Tibial artery (tissue), 4 donors: ENCODE data around the gene DRG2.

Experiments
- DNase-seq, 2 donors: peaks; one replicate each; pipeline ENCODE4 v3.0.0-alpha.2; 2019
- H3K27ac ChIP-seq, 2 donors: fragments of 200-600 bp; sonication (generic) in 1 of 2; 1 replicate in 1 of 2; 2 replicates in 1 of 2; pipeline ENCODE4 v1.5.1; 2018 to 2019; ENCODE audit warnings: mild to moderate bottlenecking in 1 of 2
- H3K27me3 ChIP-seq, 2 donors: fragments of 200-600 bp; sonication (generic) in 1 of 2; one replicate each; pipeline versions ENCODE4 v1.5.1 to v1.6.0; 2016 to 2019
- H3K36me3 ChIP-seq, 3 donors: fragments of 200-600 bp; sonication (generic) in 2 of 3; one replicate each; pipeline ENCODE4 v1.5.1; 2016 to 2019; ENCODE audit warnings: mild to moderate bottlenecking in 2 of 3
- H3K4me1 ChIP-seq, 4 donors: fragments of 200-600 bp; sonication (generic) in 2 of 4; 1 replicate in 3 of 4; 2 replicates in 1 of 4; pipeline ENCODE4 v1.5.1; 2016 to 2019
- H3K4me3 ChIP-seq, 2 donors: fragments of 200-600 bp; sonication (generic) in 1 of 2; 1 replicate in 1 of 2; 2 replicates in 1 of 2; pipeline ENCODE4 v1.5.1; 2018 to 2019; ENCODE audit warnings: mild to moderate bottlenecking in 2 of 2
- H3K9me3 ChIP-seq, 3 donors: fragments of 200-600 bp; sonication (generic) in 1 of 3; one replicate each; pipeline ENCODE4 v1.5.1; 2016 to 2019
- intact Hi-C: fragments of 100-400 bp; cut with DNase I; formaldehyde crosslinking; loops from one replicate; pipeline ENCODE4 v1.15.0; 2023; ENCODE audit warnings: low total_unique reads
- TF ChIP-seq, protein P1 (sequence below), 2 experiments: fragments of 200-600 bp in 1 of 2; fragments of 450-650 bp in 1 of 2; IDR thresholded peaks; one replicate each; pipeline ENCODE4 v1.5.1; 2017 to 2019; ENCODE audit warnings: antibody characterized with exemption in 2 of 2, mild to moderate bottlenecking in 1 of 2, moderate library complexity in 1 of 2

Gene DRG2

DNA sequence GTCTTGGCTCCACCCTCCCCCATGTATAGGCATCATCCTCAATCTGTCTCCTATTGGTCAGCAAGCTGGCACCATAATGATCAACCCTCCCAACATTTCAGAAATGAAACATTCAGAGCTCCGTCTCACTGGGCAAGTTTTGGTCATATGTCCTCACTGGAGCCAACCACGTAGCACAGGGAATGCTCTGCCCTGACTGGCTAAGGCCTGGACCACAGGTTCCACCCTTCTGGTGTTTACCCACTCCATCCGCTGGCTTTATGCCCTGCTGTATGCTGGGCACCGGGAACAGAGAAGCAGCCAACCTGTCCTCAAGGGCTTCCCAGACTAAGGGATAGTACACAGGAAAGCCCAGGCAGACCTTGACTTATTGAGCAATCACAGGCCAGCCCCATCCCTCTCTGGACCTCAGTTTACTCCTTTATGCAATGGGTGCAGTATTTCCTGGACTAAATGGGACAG lies 41.3 kb downstream of the DRG2 start:
- DNase-seq = no peak
- no peak overlapping the region for H3K4me3 ChIP-seq
- TF ChIP-seq, protein P1, sequence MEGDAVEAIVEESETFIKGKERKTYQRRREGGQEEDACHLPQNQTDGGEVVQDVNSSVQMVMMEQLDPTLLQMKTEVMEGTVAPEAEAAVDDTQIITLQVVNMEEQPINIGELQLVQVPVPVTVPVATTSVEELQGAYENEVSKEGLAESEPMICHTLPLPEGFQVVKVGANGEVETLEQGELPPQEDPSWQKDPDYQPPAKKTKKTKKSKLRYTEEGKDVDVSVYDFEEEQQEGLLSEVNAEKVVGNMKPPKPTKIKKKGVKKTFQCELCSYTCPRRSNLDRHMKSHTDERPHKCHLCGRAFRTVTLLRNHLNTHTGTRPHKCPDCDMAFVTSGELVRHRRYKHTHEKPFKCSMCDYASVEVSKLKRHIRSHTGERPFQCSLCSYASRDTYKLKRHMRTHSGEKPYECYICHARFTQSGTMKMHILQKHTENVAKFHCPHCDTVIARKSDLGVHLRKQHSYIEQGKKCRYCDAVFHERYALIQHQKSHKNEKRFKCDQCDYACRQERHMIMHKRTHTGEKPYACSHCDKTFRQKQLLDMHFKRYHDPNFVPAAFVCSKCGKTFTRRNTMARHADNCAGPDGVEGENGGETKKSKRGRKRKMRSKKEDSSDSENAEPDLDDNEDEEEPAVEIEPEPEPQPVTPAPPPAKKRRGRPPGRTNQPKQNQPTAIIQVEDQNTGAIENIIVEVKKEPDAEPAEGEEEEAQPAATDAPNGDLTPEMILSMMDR (IDR thresholded peaks at IDR 0.05) = no peak
- no peak overlapping the region for H3K27ac ChIP-seq
- H3K4me1 ChIP-seq = no peaks in the 10 kb centered on the region
- no peaks in the 10 kb centered on the region for H3K9me3 ChIP-seq
- H3K36me3 ChIP-seq = no peaks in the 10 kb centered on the region
- intact Hi-C loops = no loop called here
- peaks cover 0 to 13% of the 10 kb centered on the region in 2 donors for H3K27me3 ChIP-seq

DNA sequence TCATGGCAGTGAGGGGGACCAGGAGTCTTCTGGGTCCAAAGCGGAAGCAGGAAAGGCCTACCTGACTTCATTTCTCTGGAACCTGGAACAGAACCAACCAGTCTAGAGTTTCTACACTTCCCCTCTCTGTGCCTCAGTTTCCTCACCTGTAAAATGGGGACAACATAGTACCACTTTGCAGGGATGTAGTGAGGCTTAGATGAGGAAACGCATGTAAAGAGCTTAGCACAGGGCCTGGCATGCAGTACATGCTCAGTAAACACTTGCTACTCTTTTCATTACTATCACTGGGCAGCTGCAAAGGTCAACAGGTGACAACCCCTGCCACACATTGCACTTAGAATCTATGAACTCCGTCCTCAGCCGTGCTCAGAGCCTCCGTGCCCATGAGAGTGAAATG lies 45.0 kb downstream of the DRG2 start:
- no peak for DNase-seq
- H3K27me3 ChIP-seq = peaks cover 0 to 35% of the 10 kb centered on the region in 2 donors
- H3K36me3 ChIP-seq = no peaks in the 10 kb centered on the region
- no peak overlapping the region for H3K4me3 ChIP-seq
- no peaks in the 10 kb centered on the region for H3K9me3 ChIP-seq
- TF ChIP-seq, protein P1 (IDR thresholded peaks at IDR 0.05) = no peak
- intact Hi-C loops = no loop called here
- no peaks in the 10 kb centered on the region for H3K4me1 ChIP-seq
- no peak overlapping the region for H3K27ac ChIP-seq

DNA sequence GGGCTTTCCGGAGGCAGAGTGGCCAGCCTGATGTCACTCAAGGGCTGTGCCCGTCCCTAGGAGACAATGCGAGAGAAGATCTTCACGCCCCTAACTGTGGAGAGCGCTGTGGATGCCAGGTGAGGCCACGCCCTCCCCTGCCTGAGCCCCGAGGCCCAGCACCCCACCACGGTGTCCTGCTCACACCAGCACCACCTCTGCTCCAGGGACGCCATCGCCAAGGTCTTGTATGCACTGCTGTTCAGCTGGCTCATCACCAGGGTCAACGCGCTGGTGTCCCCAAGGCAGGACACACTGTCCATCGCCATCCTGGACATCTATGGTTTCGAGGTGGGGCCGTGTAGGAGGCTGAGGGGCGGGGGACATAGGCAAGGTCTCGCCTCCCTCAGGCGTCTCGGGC lies 48.6 kb downstream of the DRG2 start:
- H3K4me3 ChIP-seq = no peak overlapping the region
- H3K9me3 ChIP-seq = no peaks in the 10 kb centered on the region
- H3K4me1 ChIP-seq = peaks cover 0 to 4% (median 0%) of the 10 kb centered on the region in 4 donors
- no peak overlapping the region for H3K27ac ChIP-seq
- intact Hi-C loops = loop anchor here (5.0 kb wide), 1 partner anchor 81 kb away; no protein-coding TSS in a partner anchor
- no peaks in the 10 kb centered on the region for H3K36me3 ChIP-seq
- DNase-seq = no peak
- peaks cover 0 to 60% of the 10 kb centered on the region in 2 donors for H3K27me3 ChIP-seq
- TF ChIP-seq, protein P1 (IDR thresholded peaks at IDR 0.05) = no peak

DNA sequence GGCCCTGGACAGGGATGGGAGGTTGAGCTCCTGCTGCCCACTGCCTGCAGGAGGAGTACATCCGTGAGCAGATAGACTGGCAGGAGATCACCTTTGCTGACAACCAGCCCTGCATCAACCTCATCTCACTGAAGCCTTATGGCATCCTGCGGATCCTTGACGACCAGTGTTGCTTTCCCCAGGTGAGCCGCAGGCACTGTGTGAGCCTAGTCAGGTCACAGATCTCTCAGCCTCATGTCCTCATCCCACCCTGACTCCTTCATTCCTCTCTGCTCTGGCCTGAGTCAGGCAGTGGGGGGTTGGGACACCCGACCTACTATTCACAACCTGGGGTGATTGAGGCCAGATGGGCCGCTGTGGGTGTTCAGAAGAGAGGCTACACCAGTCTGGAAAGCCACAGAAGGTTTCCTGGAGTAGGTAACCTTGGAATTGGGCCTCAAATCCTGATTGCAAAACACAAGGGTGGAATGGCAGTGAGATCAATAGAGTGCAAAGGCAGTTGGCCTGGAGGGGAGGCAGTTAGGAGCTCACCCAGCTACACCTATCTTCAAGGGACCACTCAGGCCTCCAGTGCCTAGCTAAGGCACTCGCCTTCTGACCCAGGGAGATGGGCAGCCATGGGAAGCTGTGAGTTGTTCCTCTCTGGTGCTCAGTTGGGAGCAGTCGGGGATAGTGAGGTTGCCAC lies 50.5 kb downstream of the DRG2 start:
- Histone ChIP-seq H3K36me3 (no peaks in the 10 kb centered on the region), H3K9me3 (no peaks in the 10 kb centered on the region), H3K27me3 (peaks cover 0 to 70% of the 10 kb centered on the region in 2 donors), H3K27ac (no peak overlapping the region), H3K4me3 (no peak overlapping the region), H3K4me1 (peaks cover 0 to 4% (median 0%) of the 10 kb centered on the region in 4 donors)
- TF ChIP-seq, protein P1 (IDR thresholded peaks at IDR 0.05) = no peak
- DNase-seq = no peak
- intact Hi-C loops = loop anchor here (5.0 kb wide), 1 partner anchor 79 kb away; no protein-coding TSS in a partner anchor

- H3K27me3 ChIP-seq = peaks cover 0 to 79% of the 10 kb centered on the region in 2 donors
These were observed 51.3 kb downstream of the DRG2 start for GRCh38 chr17:18139092-18139491.

More at GRCh38 chr17:18139092-18139491, 51.3 kb downstream of the DRG2 start:
- H3K36me3 ChIP-seq = no peaks in the 10 kb centered on the region
- TF ChIP-seq, protein P1 (IDR thresholded peaks at IDR 0.05) = no peak
- H3K4me3 ChIP-seq = no peak overlapping the region
- peaks cover 0 to 4% (median 0%) of the 10 kb centered on the region in 4 donors for H3K4me1 ChIP-seq
- intact Hi-C loops = loop anchor here (5.0 kb wide), 1 partner anchor 78 kb away; no protein-coding TSS in a partner anchor
- H3K9me3 ChIP-seq = no peaks in the 10 kb centered on the region
- no peak for DNase-seq
- H3K27ac ChIP-seq = no peak overlapping the region
